ENCODE measurements around the gene FMN1.

- TF ChIP-seq NFYB (CRISPR knock-in tag; conservative IDR thresholded peaks at IDR 0.05; ENCODE audit: low read depth) (no peak), MAX (CRISPR knock-in tag; IDR thresholded peaks at IDR 0.05) (no peak), E2F4 (CRISPR knock-in tag; IDR thresholded peaks at IDR 0.05; ENCODE audit: borderline replicate concordance, low read depth) (no peak), ZMAT4 (CRISPR knock-in tag; IDR thresholded peaks at IDR 0.05) (no peak), ZNF219 (CRISPR knock-in tag; IDR thresholded peaks at IDR 0.05; ENCODE audit: borderline replicate concordance) (no peak), ATF3 (CRISPR knock-in tag; conservative IDR thresholded peaks at IDR 0.05) (no peak), CTCF (IDR thresholded peaks at IDR 0.05) (no peak)
Measured at GRCh38 chr15:32943711-32944110, 250.8 kb downstream of the FMN1 start.
